BJ (cell line): ENCODE measurements around the gene PTPRG. TPM values are rescaled to one million over a fixed set of nuclear protein-coding genes. Genes with fewer than 3 reads are reported as not detected.

ENCODE experiments used
- CTCF ChIA-PET: fragments of 350-600 bp; formaldehyde crosslinking; extraction: SDS; loops from one replicate; lab custom pipeline; 2021; ENCODE audit warnings: antibody characterized with exemption, inconsistent platforms; lab: Yijun Ruan, JAX
- POLR2A ChIA-PET: fragments of 300-600 bp; sonication (Branson Sonifier 250); formaldehyde crosslinking; extraction: SDS; loops from one replicate; lab custom pipeline; 2021; ENCODE audit warnings: antibody characterized with exemption; lab: Charles Lee
- DNase-seq: peaks from one replicate; pipeline ENCODE4 v3.0.0-alpha.2; 2011; ENCODE audit warnings: low read depth
- H3K27me3 ChIP-seq: 2 replicates; pipeline ENCODE4 v1.6.0; 2011; ENCODE audit warnings: low read length; ENCODE audit not compliant: control insufficient read depth, insufficient read depth
- H3K36me3 ChIP-seq: 2 replicates; pipeline ENCODE4 v1.5.1; 2011; ENCODE audit warnings: low read length; ENCODE audit not compliant: control insufficient read depth, insufficient read depth
- H3K4me3 ChIP-seq: 2 replicates; pipeline ENCODE4 v1.5.1; 2011; ENCODE audit warnings: low read depth, mild to moderate bottlenecking, control low read depth, low read length
- CTCF ChIP-seq: IDR thresholded peaks from 2 replicates; pipeline ENCODE4 v1.5.1; 2011; ENCODE audit warnings: low read depth, mild to moderate bottlenecking, control low read depth, inconsistent platforms, low read length, moderate library complexity; ENCODE audit not compliant: insufficient read depth
- polyA plus RNA-seq: library from polyadenylated mRNA; depleted of rRNA; stranded (reverse); fragments of >200 nt; gene quantifications from 2 replicates; pipeline ENCODE4 v1.2.3, GENCODE V29; 2011

The PTPRG gene
- polyA plus RNA-seq, 1 experiment = 20.8 TPM

- ChIA-PET POLR2A (no interaction called here), CTCF (no interaction called here)
- H3K36me3 ChIP-seq = no peaks in the 10 kb centered on the region
- no peak overlapping the region for H3K4me3 ChIP-seq
- no peak for TF ChIP-seq CTCF
- no peak for DNase-seq
- no peaks in the 10 kb centered on the region for H3K27me3 ChIP-seq
Observed at GRCh38 chr3:61869371-61869770, 308.0 kb downstream of the PTPRG start.

DNA sequence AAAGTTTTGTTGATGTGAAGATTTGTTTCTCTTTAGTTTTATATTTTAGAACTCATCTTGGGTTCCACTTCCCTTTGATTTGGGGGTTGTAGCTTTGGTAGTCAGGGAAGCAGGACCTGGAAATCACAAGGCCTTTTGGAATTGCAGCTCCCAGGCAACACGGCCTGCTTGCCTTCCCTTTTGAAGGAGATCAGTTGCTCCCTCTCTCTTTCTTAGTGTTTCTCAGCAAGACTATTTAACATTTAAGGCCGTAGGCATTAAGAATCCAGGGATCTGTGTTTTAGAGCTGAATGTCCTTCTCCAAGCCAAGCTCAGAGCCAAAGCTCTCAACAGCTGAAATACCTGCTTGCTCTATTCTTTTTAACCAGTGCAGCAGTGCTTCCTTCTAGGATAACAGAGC is 310.3 kb downstream of the PTPRG start:
- no peak for TF ChIP-seq CTCF
- ChIA-PET POLR2A (no interaction called here), CTCF (interaction anchor here (1.1 to 1.2 kb wide), 2 partner anchors 307 to 318 kb away, joined by 3 read pairs; no protein-coding TSS in a partner anchor)

DNA sequence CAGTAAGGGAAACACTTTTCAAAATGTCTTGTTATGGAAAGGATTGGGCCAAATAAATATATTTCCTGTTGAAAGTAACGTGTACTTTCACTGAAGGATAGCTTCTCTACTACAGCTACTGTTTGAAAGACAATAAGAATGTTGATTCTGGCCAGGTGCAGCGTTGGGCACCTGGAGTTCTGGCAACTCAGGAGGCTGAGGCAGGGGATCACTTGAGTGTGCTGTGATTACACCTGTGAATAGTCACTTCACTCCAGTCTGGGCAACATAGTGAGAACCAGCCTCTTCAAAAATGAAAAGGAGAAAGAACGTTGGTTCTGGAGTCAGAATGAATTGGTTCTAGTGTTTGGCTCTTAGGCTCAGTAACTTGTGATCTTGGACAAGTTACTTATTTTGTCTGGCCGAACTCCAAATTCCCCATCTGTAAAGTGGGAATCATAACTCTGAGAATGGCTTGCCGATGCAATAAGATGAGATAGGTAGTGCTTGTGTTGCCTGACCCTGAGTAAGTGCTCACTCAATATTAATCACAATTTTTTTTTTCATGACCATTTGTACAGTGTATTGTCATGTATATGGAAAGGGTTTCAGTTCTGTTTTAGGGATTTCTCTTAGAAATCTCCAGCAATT is 310.8 kb downstream of the PTPRG start:
- ChIA-PET POLR2A (no interaction called here), CTCF (interaction anchor here (1.1 kb wide), 1 partner anchor 317 kb away, joined by 3 read pairs; no protein-coding TSS in a partner anchor)
- no peak for DNase-seq
- H3K4me3 ChIP-seq = no peak overlapping the region
- TF ChIP-seq CTCF = no peak
- H3K36me3 ChIP-seq = no peaks in the 10 kb centered on the region
- no peaks in the 10 kb centered on the region for H3K27me3 ChIP-seq

More for the DNA sequence above, 310.3 kb downstream of the PTPRG start:
- Histone ChIP-seq H3K4me3 (no peak overlapping the region), H3K36me3 (no peaks in the 10 kb centered on the region), H3K27me3 (no peaks in the 10 kb centered on the region)
- no peak for DNase-seq

GRCh38 chr3:61875046-61875844 is 313.9 kb downstream of the PTPRG start:
- Histone ChIP-seq H3K36me3 (no peaks in the 10 kb centered on the region), H3K27me3 (no peaks in the 10 kb centered on the region), H3K4me3 (no peak overlapping the region)
- no peak for TF ChIP-seq CTCF
- CTCF ChIA-PET = interaction anchor here (0.7 to 1.2 kb wide), 2 partner anchors 15 to 61 kb away, joined by 3 to 4 read pairs; no protein-coding TSS in a partner anchor
- POLR2A ChIA-PET = interaction anchor here (0.6 kb wide), 2 partner anchors 245 to 314 kb away, joined by 3 to 4 read pairs; partner anchors contain the start of gene PTPRG
- DNase-seq = no peak
